PC-9 (cell line): ENCODE data around the gene HACE1. TPM values are rescaled to one million over a fixed set of nuclear protein-coding genes. Genes with fewer than 3 reads are reported as not detected.
"Not testable (repeated sequence)": the region's sequence is repeated elsewhere in the genome, so short reads cannot be mapped to it uniquely, and the experiment has no call there.

Experiments
- BruUV-seq: library from RNA; stranded (reverse); fragments of 400-500 nt; replicated peaks from 2 replicates; lab custom pipeline; 2021; lab: Mats Ljungman, UMichigan
- CTCF ChIA-PET: fragments of 300-600 bp; sonication (Branson Sonifier 250); formaldehyde crosslinking; loops from one replicate; lab custom pipeline; 2022; ENCODE audit warnings: antibody characterized with exemption; lab: Charles Lee
- POLR2A ChIA-PET: fragments of 300-600 bp; sonication (Branson Sonifier 250); formaldehyde crosslinking; loops from one replicate; lab custom pipeline; 2022; ENCODE audit warnings: antibody characterized with exemption; ENCODE audit not compliant: unreplicated experiment; lab: Charles Lee
- DNase-seq, 2 experiments: peaks; one replicate each; pipeline versions ENCODE4 v3.0.0 to v3.0.0-alpha.2; 2015 to 2022; ENCODE audit warnings: mixed read lengths in 1 of 2
- H2AFZ ChIP-seq: fragments of 200-600 bp; sonication (generic); 2 replicates; pipeline ENCODE4 v1.8.1; 2017; ENCODE audit warnings: antibody characterized with exemption
- H3F3A ChIP-seq: fragments of 200-600 bp; sonication (generic); 2 replicates; pipeline ENCODE4 v1.8.1; 2017; ENCODE audit warnings: antibody characterized with exemption, mild to moderate bottlenecking, low read depth; ENCODE audit not compliant: insufficient read depth
- H3K27ac ChIP-seq: fragments of 200-600 bp; sonication (generic); 2 replicates; pipeline ENCODE4 v1.6.1; 2016; ENCODE audit warnings: mixed run types
- H3K27me3 ChIP-seq: fragments of 200-600 bp; sonication (generic); 2 replicates; pipeline ENCODE4 v1.6.1; 2016; ENCODE audit warnings: low read depth, mixed run types; ENCODE audit not compliant: insufficient read depth
- H3K36me3 ChIP-seq: fragments of 200-600 bp; sonication (generic); 2 replicates; pipeline ENCODE4 v1.6.1; 2016; ENCODE audit warnings: low read depth, mixed run types
- H3K4me1 ChIP-seq: fragments of 200-600 bp; sonication (generic); replicated peaks from 2 replicates; pipeline ENCODE4 v1.6.1; 2016; ENCODE audit warnings: mixed run types; ENCODE audit not compliant: insufficient read depth
- H3K4me2 ChIP-seq: fragments of 200-600 bp; sonication (generic); 2 replicates; pipeline ENCODE4 v1.6.1; 2017; ENCODE audit warnings: mixed run types
- H3K4me3 ChIP-seq: fragments of 200-600 bp; sonication (generic); 2 replicates; pipeline ENCODE4 v1.6.1; 2016; ENCODE audit warnings: mixed run types
- H3K79me2 ChIP-seq: fragments of 200-600 bp; sonication (generic); 2 replicates; pipeline ENCODE4 v1.6.1; 2017; ENCODE audit warnings: low read depth, mixed run types
- H3K9me2 ChIP-seq: fragments of 200-600 bp; sonication (generic); 2 replicates; pipeline ENCODE4 v1.8.1; 2017; ENCODE audit warnings: mild to moderate bottlenecking; ENCODE audit not compliant: insufficient read depth
- H3K9me3 ChIP-seq: fragments of 200-600 bp; sonication (generic); 2 replicates; pipeline ENCODE4 v1.8.1; 2016; ENCODE audit warnings: low read depth; ENCODE audit not compliant: insufficient read depth
- H4K20me1 ChIP-seq: fragments of 200-600 bp; sonication (generic); 2 replicates; pipeline ENCODE4 v1.8.1; 2017; ENCODE audit not compliant: insufficient read depth
- CTCF ChIP-seq: fragments of 200-600 bp; sonication (generic); conservative IDR thresholded peaks from 2 replicates; pipeline ENCODE4 v1.6.1; 2017; ENCODE audit warnings: mixed run types, antibody characterized with exemption, mild to moderate bottlenecking, moderate library complexity
- EZH2 ChIP-seq: fragments of 200-600 bp; sonication (generic); IDR thresholded peaks from 2 replicates; pipeline ENCODE4 v1.8.0; 2017; ENCODE audit warnings: antibody characterized with exemption, low read depth
- intact Hi-C: fragments of 100-400 bp; cut with micrococcal nuclease; formaldehyde crosslinking; loops from one replicate; pipeline ENCODE4 v1.10.0; 2022; ENCODE audit not compliant: unreplicated experiment
- total RNA-seq: library from RNA; stranded (reverse); gene quantifications from 2 replicates; pipeline ENCODE4 v1.2.3, GENCODE V29; 2021

The HACE1 gene
- total RNA-seq, 1 experiment from 2014 or later = 12.4 TPM

GRCh38 chr6:104908031-104908887 lies 48.5 kb upstream of the HACE1 start:
- Histone ChIP-seq H3K27ac (no peak overlapping the region), H3K9me2 (no peaks in the 10 kb centered on the region), H3K27me3 (no peaks in the 10 kb centered on the region), H3K36me3 (no peaks in the 10 kb centered on the region), H3F3A (no peaks in the 10 kb centered on the region), H3K9me3 (no peaks in the 10 kb centered on the region), H3K79me2 (no peaks in the 10 kb centered on the region), H2AFZ (no peak overlapping the region), H3K4me3 (no peak overlapping the region), H4K20me1 (no peaks in the 10 kb centered on the region), H3K4me2 (0 out of 2 replicates have a peak overlapping the region, but pooled peaks have one; percentile 11), H3K4me1 (no peaks in the 10 kb centered on the region)
- ChIA-PET POLR2A (interaction anchor here (0.5 kb wide), 2 partner anchors 48 to 157 kb away, joined by 3 to 4 read pairs; no protein-coding TSS in a partner anchor), CTCF (no interaction called here)
- no peak for TF ChIP-seq EZH2
- no peak for TF ChIP-seq CTCF
- DNase-seq = no peak
- intact Hi-C loops = no loop called here
- no TSS peak for BruUV-seq

DNA sequence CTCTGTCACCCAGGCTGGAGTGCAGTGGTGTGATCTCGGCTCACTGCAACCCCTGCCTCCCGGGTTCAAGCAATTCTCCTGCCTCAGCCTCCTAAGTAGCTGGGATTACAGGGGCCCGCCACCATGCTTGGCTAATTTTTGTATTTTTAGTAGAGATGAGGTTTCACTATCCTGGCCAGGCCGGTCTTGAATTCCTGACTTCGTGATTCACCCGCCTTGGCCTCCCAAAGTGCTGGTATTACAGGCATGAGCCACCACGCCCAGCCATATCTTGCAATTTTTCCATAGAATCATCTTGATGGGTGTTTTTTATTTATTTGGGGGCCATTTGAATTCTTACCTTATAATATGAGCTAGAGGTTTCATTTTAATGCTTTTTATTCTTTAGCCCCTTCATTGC lies 39.2 kb upstream of the HACE1 start:
- DNase-seq, POLR2A ChIA-PET: not testable (repeated sequence)

GRCh38 chr6:104896914-104897313 lies 37.2 kb upstream of the HACE1 start:
- Histone ChIP-seq H3K4me1 (no peaks in the 10 kb centered on the region), H3K36me3 (no peaks in the 10 kb centered on the region), H3K9me3 (0 out of 2 replicates have a peak, but pooled peaks cover 1% of the 10 kb centered on the region), H3K9me2 (no peaks in the 10 kb centered on the region), H3K4me2 (no peak overlapping the region), H3K27ac (no peak overlapping the region), H3K4me3 (no peak overlapping the region), H3K79me2 (no peaks in the 10 kb centered on the region), H2AFZ (no peak overlapping the region), H4K20me1 (no peaks in the 10 kb centered on the region), H3F3A (no peaks in the 10 kb centered on the region), H3K27me3 (no peaks in the 10 kb centered on the region)
- TF ChIP-seq EZH2 = no peak
- peak; percentile 65 for TF ChIP-seq CTCF
- CTCF ChIA-PET = interaction anchor here (0.6 kb wide), 1 partner anchor 535 kb away, joined by 3 read pairs; no protein-coding TSS in a partner anchor
- intact Hi-C loops = loop anchor here (5.0 kb wide), 1 partner anchor 180 kb away; no protein-coding TSS in a partner anchor
- POLR2A ChIA-PET = no interaction called here
- BruUV-seq = no TSS peak
- DNase-seq = no peak

More for the DNA sequence above, 39.2 kb upstream of the HACE1 start:
- H3K79me2 ChIP-seq, H3K36me3 ChIP-seq, H3K27me3 ChIP-seq, H2AFZ ChIP-seq, H3F3A ChIP-seq, H4K20me1 ChIP-seq, H3K4me2 ChIP-seq, BruUV-seq, CTCF ChIA-PET, H3K9me3 ChIP-seq, H3K4me3 ChIP-seq, H3K9me2 ChIP-seq, H3K27ac ChIP-seq, H3K4me1 ChIP-seq: not testable (repeated sequence)
- intact Hi-C loops = loop anchor here (5.0 kb wide), 1 partner anchor 178 kb away; no protein-coding TSS in a partner anchor
